ENCODE results near the gene RASA3. TPM values are rescaled to one million over a fixed set of nuclear protein-coding genes. Genes with fewer than 3 reads are reported as not detected.

Gene RASA3
- total RNA-seq, 1 donor from 2014 or later, result 14.6 TPM

- no peak for DNase-seq (ENCODE audit: low spot score in 2 of 2, unreplicated experiment in 2 of 2)
- peaks cover 20% of the 10 kb centered on the region for H3K4me1 Mint-ChIP-seq
- no peaks in the 10 kb centered on the region for H3K9me3 Mint-ChIP-seq
- H3K4me3 Mint-ChIP-seq, result no peak overlapping the region
- no peaks in the 10 kb centered on the region for H3K27me3 Mint-ChIP-seq (ENCODE audit: low read depth)
- peaks cover 1% of the 10 kb centered on the region for H3K36me3 Mint-ChIP-seq
- TF ChIP-seq CTCF (IDR thresholded peaks at IDR 0.05; ENCODE audit: unreplicated experiment), result no peak
- peak overlapping the region; percentile 23 for H3K27ac Mint-ChIP-seq
Measured at GRCh38 chr13:114072421-114072820, 60.0 kb downstream of the RASA3 start.

- Mint-ChIP-seq H3K4me1 (peaks cover 19% of the 10 kb centered on the region), H3K27me3 (ENCODE audit: low read depth) (no peaks in the 10 kb centered on the region), H3K27ac (peak overlapping the region; percentile 29), H3K36me3 (peaks cover 1% of the 10 kb centered on the region), H3K4me3 (no peak overlapping the region), H3K9me3 (no peaks in the 10 kb centered on the region)
- no peak for DNase-seq (ENCODE audit: low spot score in 2 of 2, unreplicated experiment in 2 of 2)
- TF ChIP-seq CTCF (IDR thresholded peaks at IDR 0.05; ENCODE audit: unreplicated experiment), result no peak
Measured at GRCh38 chr13:114071991-114072390, 60.4 kb downstream of the RASA3 start.

- peaks cover 1% of the 10 kb centered on the region for H3K36me3 Mint-ChIP-seq
- no peak overlapping the region for H3K4me3 Mint-ChIP-seq
- H3K4me1 Mint-ChIP-seq, result peaks cover 18% of the 10 kb centered on the region
- no peaks in the 10 kb centered on the region for H3K9me3 Mint-ChIP-seq
- peak overlapping the region; percentile 80 for H3K27ac Mint-ChIP-seq
- DNase-seq (ENCODE audit: low spot score in 2 of 2, unreplicated experiment in 2 of 2), result no peak
- no peaks in the 10 kb centered on the region for H3K27me3 Mint-ChIP-seq (ENCODE audit: low read depth)
- no peak for TF ChIP-seq CTCF (IDR thresholded peaks at IDR 0.05; ENCODE audit: unreplicated experiment)
Measured at GRCh38 chr13:114071410-114071809, 61.0 kb downstream of the RASA3 start.

GRCh38 chr13:114070098-114070799, 62.2 kb downstream of the RASA3 start:
- Mint-ChIP-seq H3K4me1 (peaks cover 26% of the 10 kb centered on the region), H3K27ac (no peak overlapping the region), H3K27me3 (ENCODE audit: low read depth) (no peaks in the 10 kb centered on the region), H3K4me3 (no peak overlapping the region), H3K36me3 (peaks cover 1% of the 10 kb centered on the region), H3K9me3 (no peaks in the 10 kb centered on the region)
- TF ChIP-seq CTCF (IDR thresholded peaks at IDR 0.05; ENCODE audit: unreplicated experiment), result no peak
- DNase-seq (ENCODE audit: low spot score in 2 of 2, unreplicated experiment in 2 of 2), result peak in 1 of 2 experiments; percentile 14

GRCh38 chr13:114069376-114070097, 62.9 kb downstream of the RASA3 start:
- Mint-ChIP-seq H3K27ac (peak overlapping the region; percentile 90), H3K4me3 (no peak overlapping the region), H3K36me3 (peaks cover 1% of the 10 kb centered on the region), H3K9me3 (no peaks in the 10 kb centered on the region), H3K4me1 (peaks cover 33% of the 10 kb centered on the region), H3K27me3 (ENCODE audit: low read depth) (no peaks in the 10 kb centered on the region)
- no peak for TF ChIP-seq CTCF (IDR thresholded peaks at IDR 0.05; ENCODE audit: unreplicated experiment)
- peak in 1 of 2 experiments; percentile 18 for DNase-seq (ENCODE audit: low spot score in 2 of 2, unreplicated experiment in 2 of 2)
